Activated CD4-positive, alpha-beta memory T cell treated with anti-CD3 and anti-CD28 coated beads, Interleukin-2, amount 10 ng/mL, durations not matched to agents 7 days and 5 days (primary cell): ENCODE measurements around the gene TMEM11. TPM values are rescaled to one million over a fixed set of nuclear protein-coding genes. Genes with fewer than 3 reads are reported as not detected.

ENCODE experiments used
- CTCF ChIA-PET: fragments of 350-600 bp; sonication (Branson Sonifier 250); formaldehyde crosslinking; loops from one replicate; lab custom pipeline; 2021; ENCODE audit warnings: antibody characterized with exemption, inconsistent platforms; lab: Charles Lee
- POLR2A ChIA-PET: fragments of 350-600 bp; sonication (Branson Sonifier 250); formaldehyde crosslinking; loops from one replicate; lab custom pipeline; 2021; ENCODE audit warnings: antibody characterized with exemption; lab: Charles Lee
- DNase-seq: peaks from one replicate; pipeline ENCODE4 v3.0.0-alpha.2; 2020
- H3K27ac Mint-ChIP-seq: one replicate; pipeline ENCODE4 v1.8.0; 2021; ENCODE audit warnings: mild to moderate bottlenecking, mixed read lengths
- H3K27me3 Mint-ChIP-seq: one replicate; pipeline ENCODE4 v1.8.0; 2021; ENCODE audit warnings: mixed read lengths
- H3K36me3 Mint-ChIP-seq: one replicate; pipeline ENCODE4 v1.8.0; 2021; ENCODE audit warnings: low read depth, mixed read lengths
- H3K4me1 Mint-ChIP-seq: one replicate; pipeline ENCODE4 v1.8.0; 2021; ENCODE audit warnings: mixed read lengths
- H3K4me3 Mint-ChIP-seq: one replicate; pipeline ENCODE4 v1.8.0; 2021; ENCODE audit warnings: mild to moderate bottlenecking, mixed read lengths
- H3K9me3 Mint-ChIP-seq: one replicate; pipeline ENCODE4 v1.8.0; 2021; ENCODE audit warnings: mixed read lengths
- total RNA-seq, 2 experiments: library from RNA; stranded (reverse); gene quantifications; one replicate each; pipeline ENCODE4 v1.2.3, GENCODE V29; 2021

Gene TMEM11
- total RNA-seq, 2 experiments from 2014 or later: 23.2 to 23.3 TPM

GRCh38 chr17:21249086-21249795 is 35.3 kb upstream of the TMEM11 start:
- H3K9me3 Mint-ChIP-seq: no peaks in the 10 kb centered on the region
- H3K4me3 Mint-ChIP-seq: no peak overlapping the region
- H3K27ac Mint-ChIP-seq: no peak overlapping the region
- CTCF ChIA-PET: no interaction called here
- no peaks in the 10 kb centered on the region for H3K36me3 Mint-ChIP-seq
- no peak for DNase-seq
- peaks cover 2% of the 10 kb centered on the region for H3K27me3 Mint-ChIP-seq
- POLR2A ChIA-PET: interaction anchor here (1.0 kb wide), 1 partner anchor 35 kb away, joined by 3 read pairs; the partner anchor contains the start of gene TMEM11
- peaks cover 15% of the 10 kb centered on the region for H3K4me1 Mint-ChIP-seq

GRCh38 chr17:21248500-21248899 is 34.5 kb upstream of the TMEM11 start:
- ChIA-PET POLR2A (interaction anchor here (1.0 kb wide), 1 partner anchor 35 kb away, joined by 3 read pairs; the partner anchor contains the start of gene TMEM11), CTCF (no interaction called here)
- Mint-ChIP-seq H3K4me3 (no peak overlapping the region), H3K27me3 (peaks cover 2% of the 10 kb centered on the region), H3K27ac (no peak overlapping the region), H3K9me3 (no peaks in the 10 kb centered on the region), H3K36me3 (no peaks in the 10 kb centered on the region), H3K4me1 (peaks cover 8% of the 10 kb centered on the region)
- DNase-seq: no peak

- POLR2A ChIA-PET: interaction anchor here (1.0 kb wide), 1 partner anchor 34 kb away, joined by 3 read pairs; the partner anchor contains the start of gene TMEM11
- H3K27me3 Mint-ChIP-seq: peaks cover 2% of the 10 kb centered on the region
- H3K36me3 Mint-ChIP-seq: no peaks in the 10 kb centered on the region
- no peak overlapping the region for H3K27ac Mint-ChIP-seq
- peaks cover 5% of the 10 kb centered on the region for H3K4me1 Mint-ChIP-seq
- no peak overlapping the region for H3K4me3 Mint-ChIP-seq
- no peaks in the 10 kb centered on the region for H3K9me3 Mint-ChIP-seq
- CTCF ChIA-PET: interaction anchor here (0.6 kb wide), 1 partner anchor 148 kb away, joined by 3 read pairs; no protein-coding TSS in a partner anchor
- DNase-seq: no peak
Observed at GRCh38 chr17:21247552-21248258, 33.7 kb upstream of the TMEM11 start.

DNA sequence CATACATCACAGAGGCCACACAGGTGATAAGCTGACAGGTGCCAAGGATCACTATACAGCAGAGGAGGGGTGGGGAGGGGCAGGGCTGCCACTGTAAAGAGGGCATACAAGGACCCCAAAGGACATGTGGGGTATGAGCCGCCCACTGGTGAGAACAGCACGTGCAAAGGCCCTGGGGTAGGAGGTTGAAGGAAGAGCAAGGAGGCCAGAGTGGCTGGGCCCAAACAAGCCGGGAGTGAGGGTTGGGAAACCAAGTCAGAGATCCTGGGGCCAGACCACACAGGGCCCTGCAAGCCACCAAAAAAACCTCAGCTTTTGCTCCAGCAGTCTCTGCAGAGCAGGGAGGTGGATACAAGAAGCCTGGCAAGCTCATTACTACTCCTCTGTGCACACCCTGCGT is 32.7 kb upstream of the TMEM11 start:
- H3K36me3 Mint-ChIP-seq: no peaks in the 10 kb centered on the region
- no peaks in the 10 kb centered on the region for H3K4me1 Mint-ChIP-seq
- H3K27ac Mint-ChIP-seq: no peak overlapping the region
- no peaks in the 10 kb centered on the region for H3K9me3 Mint-ChIP-seq
- ChIA-PET POLR2A (no interaction called here), CTCF (no interaction called here)
- DNase-seq: no peak
- H3K4me3 Mint-ChIP-seq: no peak overlapping the region
- H3K27me3 Mint-ChIP-seq: no peaks in the 10 kb centered on the region

- Mint-ChIP-seq H3K27me3 (no peaks in the 10 kb centered on the region), H3K9me3 (no peaks in the 10 kb centered on the region), H3K4me1 (no peaks in the 10 kb centered on the region), H3K27ac (no peak overlapping the region), H3K36me3 (no peaks in the 10 kb centered on the region), H3K4me3 (no peak overlapping the region)
- DNase-seq: no peak
- POLR2A ChIA-PET: no interaction called here
- CTCF ChIA-PET: no interaction called here
Observed at GRCh38 chr17:21245639-21246084, 31.7 kb upstream of the TMEM11 start.

DNA sequence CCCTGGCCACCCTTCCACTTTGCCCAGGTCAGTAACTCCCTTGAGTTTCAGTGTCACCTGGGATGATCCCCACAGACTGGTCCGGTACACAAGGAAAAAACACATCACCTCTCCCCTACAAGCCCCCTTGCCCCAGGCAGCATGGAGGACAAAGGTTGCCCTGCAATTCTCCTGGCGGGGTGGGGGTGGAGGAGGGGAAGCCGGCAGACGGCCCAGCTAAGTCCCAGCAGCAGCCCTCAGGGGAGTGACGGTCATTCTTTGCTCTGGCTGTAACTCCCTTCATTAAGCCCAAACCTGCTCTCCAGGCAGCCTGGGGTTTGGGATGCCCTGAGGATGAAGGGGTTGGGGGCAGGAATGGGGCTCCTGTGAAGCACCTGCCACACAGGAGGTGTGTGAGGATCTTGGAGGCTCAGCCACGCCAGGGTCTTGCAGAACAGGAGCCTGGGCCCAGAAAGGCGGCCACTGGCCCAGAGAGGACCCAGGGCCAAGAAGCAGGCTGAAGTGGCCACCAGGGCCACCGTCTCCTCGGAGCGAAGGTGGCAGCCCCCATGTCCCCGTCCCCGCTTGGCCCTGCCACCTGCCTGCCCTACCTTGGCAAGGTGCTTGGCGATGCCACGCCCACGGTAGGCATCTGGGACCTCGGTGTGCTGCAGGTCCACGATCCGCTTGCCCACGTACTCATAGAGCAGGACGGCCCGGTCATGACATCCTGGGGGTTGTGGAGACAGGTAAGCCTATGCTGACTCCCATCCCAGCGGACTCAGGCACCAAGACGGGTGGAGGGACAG is 29.7 kb upstream of the TMEM11 start:
- POLR2A ChIA-PET: no interaction called here

GRCh38 chr17:21242780-21243515 is 29.0 kb upstream of the TMEM11 start:
- H3K4me3 Mint-ChIP-seq: no peak overlapping the region
- H3K4me1 Mint-ChIP-seq: no peaks in the 10 kb centered on the region
- H3K36me3 Mint-ChIP-seq: no peaks in the 10 kb centered on the region
- ChIA-PET CTCF (no interaction called here), POLR2A (no interaction called here)
- no peak for DNase-seq
- H3K9me3 Mint-ChIP-seq: no peaks in the 10 kb centered on the region
- no peaks in the 10 kb centered on the region for H3K27me3 Mint-ChIP-seq
- no peak overlapping the region for H3K27ac Mint-ChIP-seq

More for the DNA sequence above, 29.7 kb upstream of the TMEM11 start:
- H3K27me3 Mint-ChIP-seq: no peaks in the 10 kb centered on the region
- CTCF ChIA-PET: interaction anchor here (1.5 kb wide), 1 partner anchor 123 kb away, joined by 3 read pairs; no protein-coding TSS in a partner anchor
- no peaks in the 10 kb centered on the region for H3K36me3 Mint-ChIP-seq
- no peak overlapping the region for H3K27ac Mint-ChIP-seq
- H3K4me3 Mint-ChIP-seq: no peak overlapping the region
- DNase-seq: no peak
- no peaks in the 10 kb centered on the region for H3K4me1 Mint-ChIP-seq
- no peaks in the 10 kb centered on the region for H3K9me3 Mint-ChIP-seq

GRCh38 chr17:21242026-21242697 is 28.2 kb upstream of the TMEM11 start:
- no peak for DNase-seq
- H3K4me1 Mint-ChIP-seq: no peaks in the 10 kb centered on the region
- H3K27me3 Mint-ChIP-seq: no peaks in the 10 kb centered on the region
- no peak overlapping the region for H3K4me3 Mint-ChIP-seq
- H3K9me3 Mint-ChIP-seq: no peaks in the 10 kb centered on the region
- no peaks in the 10 kb centered on the region for H3K36me3 Mint-ChIP-seq
- no peak overlapping the region for H3K27ac Mint-ChIP-seq
- ChIA-PET POLR2A (no interaction called here), CTCF (no interaction called here)

DNA sequence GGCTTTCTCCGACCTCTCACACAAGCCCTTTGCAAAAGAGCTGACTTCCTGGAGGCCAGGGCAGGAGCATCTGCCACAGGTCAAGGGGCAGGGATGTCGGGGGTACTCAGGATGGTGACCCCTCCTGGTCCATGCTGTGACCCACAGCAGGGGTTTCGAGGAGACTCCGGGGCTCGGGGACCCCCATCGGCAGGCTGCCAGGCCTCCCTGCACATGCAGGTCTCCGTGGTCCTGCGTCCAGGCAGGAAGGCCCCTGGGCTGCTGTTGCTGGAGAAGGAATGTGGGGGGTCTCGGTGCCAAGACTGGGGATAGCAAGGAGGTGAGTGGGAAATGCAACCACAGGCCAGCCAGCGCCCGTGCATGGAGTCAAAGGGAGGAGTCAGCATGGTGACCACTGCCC is 27.6 kb upstream of the TMEM11 start:
- DNase-seq: no peak
- Mint-ChIP-seq H3K36me3 (no peaks in the 10 kb centered on the region), H3K9me3 (no peaks in the 10 kb centered on the region), H3K27me3 (no peaks in the 10 kb centered on the region), H3K27ac (no peak overlapping the region), H3K4me1 (no peaks in the 10 kb centered on the region), H3K4me3 (no peak overlapping the region)
- CTCF ChIA-PET: no interaction called here
- POLR2A ChIA-PET: no interaction called here

- no peak overlapping the region for H3K4me3 Mint-ChIP-seq
- H3K27ac Mint-ChIP-seq: no peak overlapping the region
- CTCF ChIA-PET: interaction anchor here (1.3 kb wide), 1 partner anchor 28 kb away, joined by 5 read pairs; no protein-coding TSS in a partner anchor
- H3K9me3 Mint-ChIP-seq: no peaks in the 10 kb centered on the region
- no peaks in the 10 kb centered on the region for H3K4me1 Mint-ChIP-seq
- DNase-seq: no peak
- H3K27me3 Mint-ChIP-seq: no peaks in the 10 kb centered on the region
- H3K36me3 Mint-ChIP-seq: no peaks in the 10 kb centered on the region
- POLR2A ChIA-PET: no interaction called here
Observed at GRCh38 chr17:21240369-21241055, 26.6 kb upstream of the TMEM11 start.

GRCh38 chr17:21239680-21240368 is 25.9 kb upstream of the TMEM11 start:
- Mint-ChIP-seq H3K27me3 (no peaks in the 10 kb centered on the region), H3K36me3 (no peaks in the 10 kb centered on the region), H3K9me3 (no peaks in the 10 kb centered on the region), H3K4me1 (no peaks in the 10 kb centered on the region), H3K4me3 (no peak overlapping the region), H3K27ac (no peak overlapping the region)
- no peak for DNase-seq
- CTCF ChIA-PET: interaction anchor here (1.3 kb wide), 1 partner anchor 27 kb away, joined by 5 read pairs; no protein-coding TSS in a partner anchor
- POLR2A ChIA-PET: no interaction called here
